Measurements from ENCODE around the gene DDX1.

The DDX1 gene

GRCh38 chr2:15643791-15644585, 52.3 kb downstream of the DDX1 start:
- Histone ChIP-seq H3K27me3 (ENCODE audit: low read length) (no peaks in the 10 kb centered on the region), H3K36me3 (ENCODE audit: low read length) (no peaks in the 10 kb centered on the region), H3K27ac (ENCODE audit: low read depth, low read length) (no peak overlapping the region), H4K20me1 (ENCODE audit: low read depth, low read length) (no peaks in the 10 kb centered on the region), H3F3A (ENCODE audit: insufficient read depth) (no peaks in the 10 kb centered on the region), H3K4me2 (ENCODE audit: low read depth, low read length, poor library complexity, severe bottlenecking) (no peak overlapping the region), H3K79me2 (ENCODE audit: insufficient read depth, low read length) (no peaks in the 10 kb centered on the region), H3K9me2 (replicated peaks; ENCODE audit: insufficient read depth, low read length) (no peaks in the 10 kb centered on the region), H2AFZ (ENCODE audit: low read depth, low read length, severe bottlenecking) (no peak overlapping the region), H3K9ac (ENCODE audit: low read length) (no peak overlapping the region), H3K9me3 (ENCODE audit: insufficient read depth, low read length) (no peaks in the 10 kb centered on the region), H3K4me3 (ENCODE audit: insufficient read depth, low read length, poor library complexity, severe bottlenecking) (no peak overlapping the region)
- no peak for TF ChIP-seq EZH2phosphoT487 (conservative IDR thresholded peaks at IDR 0.05; ENCODE audit: low read length)
- no peak for TF ChIP-seq CTCF (IDR thresholded peaks at IDR 0.05; ENCODE audit: insufficient read depth, low read length, poor library complexity, severe bottlenecking)

DNA sequence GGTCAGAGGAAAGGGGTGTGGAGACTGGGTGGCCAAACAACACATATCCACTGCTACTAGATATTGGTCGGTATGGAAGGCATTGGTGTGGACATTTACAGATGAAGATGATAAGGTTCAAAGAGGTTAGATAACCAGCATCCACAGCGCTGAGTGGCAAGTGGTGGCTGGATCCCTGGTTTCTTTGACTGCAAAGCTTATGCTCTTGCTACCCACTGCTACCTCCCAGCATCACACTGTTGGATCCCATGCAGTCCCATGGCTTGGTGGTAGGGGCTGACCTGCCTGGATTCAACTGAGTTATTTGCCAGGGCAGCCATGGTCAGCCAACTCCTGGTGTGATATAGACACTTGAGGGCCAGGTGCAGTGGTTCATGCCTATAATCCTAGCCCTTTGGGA, 53.6 kb downstream of the DDX1 start:
- Histone ChIP-seq H3K4me3 (ENCODE audit: insufficient read depth, low read length, poor library complexity, severe bottlenecking) (no peak overlapping the region), H3K9me3 (ENCODE audit: insufficient read depth, low read length) (no peaks in the 10 kb centered on the region), H3K36me3 (ENCODE audit: low read length) (no peaks in the 10 kb centered on the region), H3K9me2 (replicated peaks; ENCODE audit: insufficient read depth, low read length) (no peaks in the 10 kb centered on the region), H3K79me2 (ENCODE audit: insufficient read depth, low read length) (no peaks in the 10 kb centered on the region), H2AFZ (ENCODE audit: low read depth, low read length, severe bottlenecking) (no peak overlapping the region), H3K4me2 (ENCODE audit: low read depth, low read length, poor library complexity, severe bottlenecking) (no peak overlapping the region), H3K27me3 (ENCODE audit: low read length) (no peaks in the 10 kb centered on the region), H3F3A (ENCODE audit: insufficient read depth) (no peaks in the 10 kb centered on the region), H4K20me1 (ENCODE audit: low read depth, low read length) (no peaks in the 10 kb centered on the region), H3K9ac (ENCODE audit: low read length) (no peak overlapping the region), H3K27ac (ENCODE audit: low read depth, low read length) (no peak overlapping the region)
- no peak for TF ChIP-seq EZH2phosphoT487 (conservative IDR thresholded peaks at IDR 0.05; ENCODE audit: low read length)
- no peak for TF ChIP-seq CTCF (IDR thresholded peaks at IDR 0.05; ENCODE audit: insufficient read depth, low read length, poor library complexity, severe bottlenecking)

GRCh38 chr2:15645720-15646385, 54.2 kb downstream of the DDX1 start:
- Histone ChIP-seq H3F3A (ENCODE audit: insufficient read depth) (no peaks in the 10 kb centered on the region), H3K9me3 (ENCODE audit: insufficient read depth, low read length) (no peaks in the 10 kb centered on the region), H4K20me1 (ENCODE audit: low read depth, low read length) (no peaks in the 10 kb centered on the region), H3K4me3 (ENCODE audit: insufficient read depth, low read length, poor library complexity, severe bottlenecking) (no peak overlapping the region), H3K9me2 (replicated peaks; ENCODE audit: insufficient read depth, low read length) (no peaks in the 10 kb centered on the region), H2AFZ (ENCODE audit: low read depth, low read length, severe bottlenecking) (no peak overlapping the region), H3K4me2 (ENCODE audit: low read depth, low read length, poor library complexity, severe bottlenecking) (no peak overlapping the region), H3K27ac (ENCODE audit: low read depth, low read length) (no peak overlapping the region), H3K9ac (ENCODE audit: low read length) (no peak overlapping the region), H3K79me2 (ENCODE audit: insufficient read depth, low read length) (no peaks in the 10 kb centered on the region), H3K36me3 (ENCODE audit: low read length) (no peaks in the 10 kb centered on the region), H3K27me3 (ENCODE audit: low read length) (no peaks in the 10 kb centered on the region)
- TF ChIP-seq CTCF (IDR thresholded peaks at IDR 0.05; ENCODE audit: insufficient read depth, low read length, poor library complexity, severe bottlenecking) (no peak), EZH2phosphoT487 (conservative IDR thresholded peaks at IDR 0.05; ENCODE audit: low read length) (no peak)
